Choroid plexus epithelial cell (primary cell): ENCODE data around the gene FHIP1A.

Experiments
- DNase-seq: peaks from one replicate; pipeline ENCODE4 v3.0.0-alpha.2; 2010; ENCODE audit warnings: low read depth
- H3K4me3 ChIP-seq: 2 replicates; pipeline ENCODE4 v1.5.1; 2011; ENCODE audit warnings: low read depth, mild to moderate bottlenecking, control low read depth, low read length, moderate library complexity
- TF ChIP-seq, protein P1 (sequence below): conservative IDR thresholded peaks from 2 replicates; pipeline ENCODE4 v1.5.1; 2011; ENCODE audit warnings: low read depth, mild to moderate bottlenecking, control low read depth, inconsistent platforms, low read length, moderate library complexity

FHIP1A gene

DNA sequence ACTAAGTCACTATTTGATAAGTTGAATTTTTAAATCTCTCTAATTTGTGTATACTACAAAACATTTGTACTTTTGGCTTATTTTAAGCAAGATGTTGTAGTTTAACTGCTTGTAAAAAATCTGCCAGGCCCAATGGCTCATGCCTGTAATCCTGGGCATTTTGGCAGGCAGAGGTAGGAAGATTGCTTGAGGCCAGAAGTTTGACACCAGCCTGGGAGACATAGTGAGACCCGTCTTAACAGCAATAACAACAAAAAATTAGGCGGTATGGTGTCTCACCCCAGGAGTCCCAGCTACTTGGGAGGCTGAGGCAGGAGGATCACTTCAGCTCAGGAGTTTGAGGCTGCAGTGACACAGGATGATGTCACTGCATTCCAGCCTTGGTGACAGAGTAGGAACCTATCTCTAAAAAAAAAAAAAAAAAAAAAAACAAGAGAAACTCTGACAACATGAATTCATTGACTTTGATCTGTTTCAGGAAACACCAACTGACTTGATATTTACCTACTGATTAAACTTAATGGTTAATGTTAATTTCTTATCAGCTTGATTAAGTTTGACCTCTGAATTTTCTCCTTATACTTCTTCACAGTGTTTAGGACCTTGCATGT, 8.9 kb downstream of the FHIP1A start:
- TF ChIP-seq, protein P1, sequence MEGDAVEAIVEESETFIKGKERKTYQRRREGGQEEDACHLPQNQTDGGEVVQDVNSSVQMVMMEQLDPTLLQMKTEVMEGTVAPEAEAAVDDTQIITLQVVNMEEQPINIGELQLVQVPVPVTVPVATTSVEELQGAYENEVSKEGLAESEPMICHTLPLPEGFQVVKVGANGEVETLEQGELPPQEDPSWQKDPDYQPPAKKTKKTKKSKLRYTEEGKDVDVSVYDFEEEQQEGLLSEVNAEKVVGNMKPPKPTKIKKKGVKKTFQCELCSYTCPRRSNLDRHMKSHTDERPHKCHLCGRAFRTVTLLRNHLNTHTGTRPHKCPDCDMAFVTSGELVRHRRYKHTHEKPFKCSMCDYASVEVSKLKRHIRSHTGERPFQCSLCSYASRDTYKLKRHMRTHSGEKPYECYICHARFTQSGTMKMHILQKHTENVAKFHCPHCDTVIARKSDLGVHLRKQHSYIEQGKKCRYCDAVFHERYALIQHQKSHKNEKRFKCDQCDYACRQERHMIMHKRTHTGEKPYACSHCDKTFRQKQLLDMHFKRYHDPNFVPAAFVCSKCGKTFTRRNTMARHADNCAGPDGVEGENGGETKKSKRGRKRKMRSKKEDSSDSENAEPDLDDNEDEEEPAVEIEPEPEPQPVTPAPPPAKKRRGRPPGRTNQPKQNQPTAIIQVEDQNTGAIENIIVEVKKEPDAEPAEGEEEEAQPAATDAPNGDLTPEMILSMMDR, result no peak
- H3K4me3 ChIP-seq, result no peak overlapping the region
- no peak for DNase-seq

DNA sequence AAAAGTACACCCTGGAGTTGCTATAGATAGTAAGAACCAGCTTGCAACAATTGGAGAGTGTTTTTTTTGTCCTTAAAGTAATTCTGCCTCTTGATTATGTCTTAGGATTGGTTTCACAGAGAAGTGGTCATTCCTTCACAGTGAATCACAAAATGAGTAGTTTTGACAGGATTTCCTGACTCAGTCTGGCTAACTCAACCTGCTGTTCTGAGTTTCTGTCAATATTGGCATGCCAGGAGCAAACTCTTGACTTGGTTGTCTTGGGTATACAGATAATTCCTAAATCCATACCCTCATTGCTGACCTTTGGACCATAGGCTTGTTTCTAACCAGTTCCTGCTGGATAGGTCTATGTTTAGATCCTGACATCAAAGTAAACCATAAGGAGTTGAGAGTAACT, 9.4 kb downstream of the FHIP1A start:
- TF ChIP-seq, protein P1, result no peak
- DNase-seq, result peak; percentile 91
- H3K4me3 ChIP-seq, result no peak overlapping the region

DNA sequence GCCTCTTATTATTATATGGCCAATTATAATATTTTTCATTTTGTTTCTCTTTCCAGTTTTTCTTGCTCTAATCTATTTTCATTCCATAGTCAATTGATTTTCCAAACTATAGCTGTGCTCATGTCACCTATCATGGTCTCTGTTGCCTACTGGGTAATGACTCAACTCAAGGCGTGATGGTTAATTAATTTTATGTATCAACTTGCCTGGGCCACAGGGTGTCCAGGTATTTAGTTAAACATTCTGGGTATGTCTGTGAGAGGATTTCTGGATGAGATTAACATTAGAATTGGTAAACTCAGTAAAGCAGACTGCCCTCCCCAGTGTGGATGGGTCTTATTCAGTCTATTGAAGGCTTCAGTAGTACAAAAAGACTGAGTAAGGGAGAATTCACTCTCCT, 9.9 kb downstream of the FHIP1A start:
- no peak for DNase-seq
- TF ChIP-seq, protein P1, result no peak
- no peak overlapping the region for H3K4me3 ChIP-seq

DNA sequence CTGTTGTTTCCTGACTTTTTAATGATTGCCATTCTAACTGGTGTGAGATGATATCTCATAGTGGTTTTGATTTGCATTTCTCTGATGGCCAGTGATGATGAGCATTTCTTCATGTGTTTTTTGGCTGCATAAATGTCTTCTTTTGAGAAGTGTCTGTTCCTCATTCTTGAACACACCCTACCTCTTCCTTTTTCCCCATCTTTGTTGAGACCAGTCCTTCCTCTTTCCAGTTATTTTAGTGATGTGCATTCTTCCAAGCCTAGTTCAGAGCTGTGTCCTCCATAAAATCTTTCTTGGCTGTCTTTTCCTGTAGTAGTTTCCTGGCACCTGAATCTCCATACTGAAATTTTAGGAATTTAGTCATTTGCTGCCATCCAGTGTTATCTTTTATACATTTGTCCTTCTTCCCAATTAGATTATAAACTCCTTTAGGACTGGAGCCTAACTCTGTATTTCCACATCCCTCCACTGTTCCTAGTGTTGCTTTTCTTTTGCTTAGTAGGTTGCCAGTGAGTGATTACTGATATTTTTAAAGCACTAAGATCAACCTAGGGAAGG, 11.4 kb downstream of the FHIP1A start:
- DNase-seq, result no peak
- TF ChIP-seq, protein P1, result no peak
- H3K4me3 ChIP-seq, result no peak overlapping the region

DNA sequence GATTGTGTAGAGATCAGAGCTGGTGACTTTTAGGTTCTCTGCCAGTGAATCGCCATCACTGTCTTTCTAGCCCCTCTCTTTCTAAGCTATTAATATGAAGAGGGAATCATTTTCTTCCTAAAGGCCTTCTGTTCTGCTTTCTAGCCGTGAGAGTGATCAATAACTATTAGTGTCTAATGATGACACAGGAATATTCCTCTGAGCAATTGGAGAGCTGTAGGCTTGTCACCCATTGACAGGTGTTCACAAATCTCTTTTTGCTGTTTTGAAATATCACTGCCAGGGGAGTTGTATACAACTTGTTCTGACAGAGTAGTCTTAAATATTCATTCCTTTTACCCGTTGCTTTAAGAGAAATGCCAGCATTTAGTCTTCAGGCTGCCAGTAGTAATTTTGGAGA, 13.9 kb downstream of the FHIP1A start:
- H3K4me3 ChIP-seq, result no peak overlapping the region
- TF ChIP-seq, protein P1, result no peak
- DNase-seq, result no peak

DNA sequence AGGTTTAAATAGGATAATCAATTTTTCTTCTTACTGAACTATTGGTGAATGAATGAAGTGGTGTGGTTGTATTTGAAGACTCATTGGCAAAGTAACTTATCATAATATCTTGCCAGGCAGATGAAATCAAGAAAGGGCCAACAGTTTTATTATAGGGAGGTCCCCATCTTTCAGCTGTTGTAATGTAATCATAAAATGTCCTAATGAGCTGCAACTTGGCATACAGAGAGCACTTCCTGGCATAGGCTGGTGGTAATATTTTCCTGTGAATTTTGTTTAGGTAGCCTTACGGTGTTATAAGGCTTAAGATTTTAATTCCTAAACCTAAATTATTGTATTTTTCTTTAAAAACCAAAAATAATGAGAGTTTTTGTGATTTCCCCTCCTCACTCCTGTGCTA, 17.5 kb downstream of the FHIP1A start:
- TF ChIP-seq, protein P1, result no peak
- no peak overlapping the region for H3K4me3 ChIP-seq
- no peak for DNase-seq

DNA sequence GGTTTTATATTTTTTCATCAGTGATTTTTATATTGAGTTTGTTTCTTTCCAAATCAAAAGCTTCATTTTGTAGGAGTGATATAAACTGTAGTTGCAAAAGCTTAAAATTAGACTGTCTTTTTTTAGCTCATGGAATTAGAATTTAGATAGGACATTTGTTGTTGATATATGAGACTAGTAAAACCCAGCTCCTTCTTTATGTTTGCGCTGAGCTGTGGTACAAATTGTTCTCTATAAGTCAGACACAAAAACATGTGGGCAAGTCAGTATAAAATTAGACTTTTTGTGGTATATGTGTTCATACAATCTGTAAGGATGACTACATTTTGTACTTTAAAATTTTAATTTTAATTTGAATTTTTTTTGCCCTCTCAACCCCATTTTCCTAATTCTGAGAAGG, 18.3 kb downstream of the FHIP1A start:
- no peak overlapping the region for H3K4me3 ChIP-seq
- DNase-seq, result no peak
- TF ChIP-seq, protein P1, result no peak
